CD4-positive, alpha-beta T cell (primary cell): ENCODE results near the gene ZG16. TPM values are rescaled to one million over a fixed set of nuclear protein-coding genes. Genes with fewer than 3 reads are reported as not detected.
"Not testable (repeated sequence)": the region's sequence is repeated elsewhere in the genome, so short reads cannot be mapped to it uniquely, and the experiment has no call there.

ENCODE experiments used
- ATAC-seq: fragments of 200-7000 bp; cut with Tn5 transposase; one replicate; pipeline ENCODE4 v1.10.0; 2022; ENCODE audit warnings: mild to moderate bottlenecking; ENCODE audit not compliant: poor library complexity
- CTCF ChIA-PET: fragments of 350-600 bp; sonication (Branson Sonifier 250); formaldehyde crosslinking; loops from one replicate; lab custom pipeline; 2021; ENCODE audit warnings: antibody characterized with exemption, inconsistent platforms; lab: Charles Lee
- POLR2A ChIA-PET: fragments of 350-600 bp; sonication (Branson Sonifier 250); formaldehyde crosslinking; loops from one replicate; lab custom pipeline; 2021; ENCODE audit warnings: antibody characterized with exemption, inconsistent platforms; lab: Charles Lee
- DNase-seq, 14 experiments: peaks; one replicate each; pipeline ENCODE4 v3.0.0-alpha.2; 2013 to 2020; ENCODE audit warnings: mixed read lengths in 2 of 14
- H3K27ac ChIP-seq, 2 donors: one replicate each; pipeline versions ENCODE4 v1.5.1 to v1.7.0; 2013; ENCODE audit warnings: low read length in 2 of 2, low read depth in 1 of 2, mild to moderate bottlenecking in 1 of 2
- H3K27me3 ChIP-seq, 2 experiments: 1 replicate in 1 of 2; 2 replicates in 1 of 2; pipeline versions ENCODE4 v1.6.1 to v1.7.0; 2013; ENCODE audit warnings: low read length in 2 of 2, control low read depth in 1 of 2, mild to moderate bottlenecking in 1 of 2, moderate library complexity in 1 of 2; ENCODE audit not compliant: insufficient read depth in 2 of 2, control insufficient read depth in 1 of 2
- H3K36me3 ChIP-seq: one replicate; pipeline ENCODE4 v1.6.1; 2013; ENCODE audit warnings: low read length, control low read depth; ENCODE audit not compliant: insufficient read depth
- H3K4me1 ChIP-seq: one replicate; pipeline ENCODE4 v1.6.1; 2013; ENCODE audit warnings: low read length, control low read depth; ENCODE audit not compliant: insufficient read depth
- H3K4me3 ChIP-seq: one replicate; pipeline ENCODE4 v1.5.1; 2013; ENCODE audit warnings: mild to moderate bottlenecking, low read length, moderate library complexity
- H3K9me3 ChIP-seq, 2 experiments: 1 replicate in 1 of 2; 2 replicates in 1 of 2; pipeline versions ENCODE4 v1.6.1 to v1.7.0; 2013; ENCODE audit warnings: low read length in 2 of 2, mild to moderate bottlenecking in 2 of 2, control low read depth in 1 of 2, moderate library complexity in 1 of 2; ENCODE audit not compliant: control insufficient read depth in 1 of 2, insufficient read depth in 1 of 2
- H3K27ac Mint-ChIP-seq: one replicate; pipeline ENCODE4 v1.8.0; 2020; ENCODE audit warnings: mixed read lengths
- H3K27me3 Mint-ChIP-seq: one replicate; pipeline ENCODE4 v1.8.0; 2021; ENCODE audit warnings: mixed read lengths
- H3K36me3 Mint-ChIP-seq: one replicate; pipeline ENCODE4 v1.8.0; 2021; ENCODE audit warnings: low read depth, mixed read lengths
- H3K4me1 Mint-ChIP-seq: one replicate; pipeline ENCODE4 v1.8.0; 2021; ENCODE audit warnings: low read depth, mixed read lengths
- H3K4me3 Mint-ChIP-seq: one replicate; pipeline ENCODE4 v1.8.0; 2020; ENCODE audit warnings: mild to moderate bottlenecking, mixed read lengths
- H3K9me3 Mint-ChIP-seq: one replicate; pipeline ENCODE4 v1.8.0; 2020; ENCODE audit warnings: mixed read lengths
- CTCF ChIP-seq: fragments of 200-600 bp; IDR thresholded peaks from one replicate; pipeline ENCODE4 v1.8.0; 2022; ENCODE audit warnings: antibody characterized with exemption, mild to moderate bottlenecking
- intact Hi-C, 2 experiments: fragments of 100-400 bp; cut with DNase I in 1 of 2; cut with micrococcal nuclease in 1 of 2; formaldehyde crosslinking; loops; one replicate each; pipeline versions ENCODE4 v1.15.1 to v1.9.0; 2023 to 2025; cut with DNase I, micrococcal nuclease
- total RNA-seq, 174 experiments: library from RNA in 2 of 174; stranded (reverse) in 2 of 174; gene quantifications; one replicate each; pipeline ENCODE4 v1.2.3 and lab custom pipeline; 2021 to 2026

Gene ZG16
- total RNA-seq, 2 experiments from 2014 or later, result not detected

GRCh38 chr16:29774730-29775129, 3.3 kb upstream of the ZG16 start:
- intact Hi-C loops, result no loop called here
- no peak for TF ChIP-seq CTCF
- Mint-ChIP-seq H3K27ac (no peak overlapping the region), H3K4me1 (peaks cover 4% of the 10 kb centered on the region), H3K9me3 (no peaks in the 10 kb centered on the region), H3K4me3 (no peak overlapping the region), H3K36me3 (no peaks in the 10 kb centered on the region), H3K27me3 (no peaks in the 10 kb centered on the region)
- Histone ChIP-seq H3K4me3 (no peak overlapping the region), H3K27me3 (no peaks in the 10 kb centered on the region), H3K9me3 (no peaks in the 10 kb centered on the region), H3K36me3 (no peaks in the 10 kb centered on the region), H3K27ac (no peak overlapping the region), H3K4me1 (no peaks in the 10 kb centered on the region)
- ChIA-PET CTCF (interaction anchor here (0.6 kb wide), 1 partner anchor 33 kb away, joined by 3 read pairs; no protein-coding TSS in a partner anchor), POLR2A (interaction anchor here (0.6 to 1.4 kb wide), 2 partner anchors 10 to 32 kb away, joined by 3 read pairs; no protein-coding TSS in a partner anchor)
- DNase-seq (no peak), ATAC-seq (no peak)

- ChIA-PET POLR2A (no interaction called here), CTCF (no interaction called here)
- Histone ChIP-seq H3K4me1 (no peaks in the 10 kb centered on the region), H3K27ac (no peak overlapping the region), H3K36me3 (no peaks in the 10 kb centered on the region), H3K27me3 (no peaks in the 10 kb centered on the region), H3K9me3 (no peaks in the 10 kb centered on the region), H3K4me3 (no peak overlapping the region)
- TF ChIP-seq CTCF, result no peak
- Mint-ChIP-seq H3K27ac (no peak overlapping the region), H3K4me3 (no peak overlapping the region), H3K4me1 (peaks cover 2% of the 10 kb centered on the region), H3K36me3 (no peaks in the 10 kb centered on the region), H3K9me3 (no peaks in the 10 kb centered on the region), H3K27me3 (no peaks in the 10 kb centered on the region)
- ATAC-seq, result no peak
- intact Hi-C loops, result no loop called here
- no peak for DNase-seq
Observed at GRCh38 chr16:29775742-29776408, 2.2 kb upstream of the ZG16 start.

GRCh38 chr16:29779474-29779873, 1.4 kb downstream of the ZG16 start:
- intact Hi-C loops, result no loop called here
- H3K27me3 Mint-ChIP-seq, result no peaks in the 10 kb centered on the region
- Histone ChIP-seq H3K4me1 (peaks cover 4% of the 10 kb centered on the region), H3K36me3 (no peaks in the 10 kb centered on the region), H3K27me3 (no peaks in the 10 kb centered on the region), H3K9me3 (no peaks in the 10 kb centered on the region), H3K27ac (no peak overlapping the region), H3K4me3 (no peak overlapping the region)
- peaks cover 14% of the 10 kb centered on the region for H3K4me1 Mint-ChIP-seq
- no peaks in the 10 kb centered on the region for H3K9me3 Mint-ChIP-seq
- ATAC-seq (no peak), DNase-seq (no peak)
- POLR2A ChIA-PET, result no interaction called here
- CTCF ChIA-PET, result no interaction called here
- no peaks in the 10 kb centered on the region for H3K36me3 Mint-ChIP-seq
- H3K4me3 Mint-ChIP-seq, result no peak overlapping the region
- no peak overlapping the region for H3K27ac Mint-ChIP-seq
- no peak for TF ChIP-seq CTCF

GRCh38 chr16:29783094-29783953, 5.3 kb downstream of the ZG16 start:
- ChIA-PET POLR2A (interaction anchor here (1.2 to 4.1 kb wide), 3 partner anchors 37 to 83 kb away, joined by 4 to 22 read pairs (median 17); partner anchors contain the start of gene C16orf54), CTCF (interaction anchor here (1.2 to 2.9 kb wide), 3 partner anchors 54 to 83 kb away, joined by 3 to 21 read pairs (median 8); no protein-coding TSS in a partner anchor)
- intact Hi-C loops, result not testable (repeated sequence)

More at GRCh38 chr16:29783094-29783953, 5.3 kb downstream of the ZG16 start:
- H3K36me3 Mint-ChIP-seq, H3K27ac ChIP-seq, H3K4me3 Mint-ChIP-seq, ATAC-seq, H3K27me3 Mint-ChIP-seq, H3K9me3 ChIP-seq, H3K36me3 ChIP-seq, H3K9me3 Mint-ChIP-seq, H3K4me3 ChIP-seq, DNase-seq, H3K27me3 ChIP-seq: not testable (repeated sequence)
- peaks cover 17% of the 10 kb centered on the region for H3K4me1 ChIP-seq
- peaks cover 27% of the 10 kb centered on the region for H3K4me1 Mint-ChIP-seq
- H3K27ac Mint-ChIP-seq, result peak overlapping the region; percentile 18
